Left colon (tissue), 2 donors: ENCODE data around the gene SLCO2A1. TPM values are rescaled to one million over a fixed set of nuclear protein-coding genes. Genes with fewer than 3 reads are reported as not detected.

Source experiments
- ATAC-seq: fragments of 200-7000 bp; cut with Tn5 transposase; one replicate; pipeline ENCODE4 v1.9.1; 2020; ENCODE audit warnings: mild to moderate bottlenecking, moderate library complexity
- DNase-seq, 2 donors: peaks; one replicate each; pipeline ENCODE4 v3.0.0-alpha.2; 2020
- intact Hi-C, 2 donors: fragments of 100-400 bp; cut with DNase I in 1 of 2; cut with micrococcal nuclease in 1 of 2; formaldehyde crosslinking; loops; one replicate each; pipeline versions ENCODE4 v1.11.2 to v1.14.0; 2022; cut with DNase I, micrococcal nuclease
- total RNA-seq, 2 donors: library from RNA; stranded (reverse); fragmentation: NEBNext Ultra II Directional; extraction: Animal tissue kit (Norgen Biotek cat#: 25700); gene quantifications; one replicate each; pipeline ENCODE4 v1.2.1, GENCODE V29; 2021
- donor health status: DM: no; HTN: no; CAD: no.
- donor health status: DM: yes; HTN: yes; CAD: no.

The SLCO2A1 gene
- total RNA-seq, 2 donors from 2014 or later, result 50.6 to 57.7 TPM

DNA sequence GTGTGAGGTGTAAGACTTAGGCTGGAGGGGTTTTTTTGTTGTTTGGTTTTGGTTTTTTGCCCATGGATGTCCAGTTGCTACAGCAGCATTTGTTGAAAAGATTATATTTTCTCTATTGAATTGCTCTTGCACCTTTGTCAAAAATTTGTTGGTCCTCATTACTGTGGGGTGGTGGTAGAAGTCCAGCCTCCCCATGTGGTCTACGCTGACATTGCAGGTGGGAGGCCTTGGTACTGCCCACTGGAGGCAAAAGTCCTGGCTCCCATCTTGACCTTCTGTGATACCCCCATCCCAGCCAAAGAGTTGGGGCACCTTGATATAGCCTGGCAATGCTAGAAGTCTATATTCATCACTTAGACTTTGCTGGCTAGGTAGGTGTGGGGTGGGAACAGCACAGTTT lies 128.6 kb downstream of the SLCO2A1 start:
- DNase-seq (no peak), ATAC-seq (no peak)
- intact Hi-C loops, result no loop called here

DNA sequence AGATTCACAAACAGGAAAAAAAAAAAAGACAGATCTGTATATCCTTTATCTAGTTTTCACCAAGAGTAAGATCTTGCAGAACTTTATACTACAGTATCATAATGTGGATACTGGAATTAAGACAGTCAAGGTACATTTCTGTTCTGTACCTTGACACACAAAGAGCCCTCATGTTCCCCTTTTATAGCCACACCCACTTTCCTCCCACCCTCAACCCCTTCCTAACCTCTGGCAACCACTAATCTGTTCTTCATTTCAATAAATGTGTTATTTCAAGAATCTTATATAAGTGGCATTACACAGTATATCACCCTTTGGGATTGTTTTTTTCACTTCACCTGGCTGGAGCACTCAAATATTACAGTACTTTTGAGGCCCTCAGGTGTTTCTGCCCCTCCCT lies 130.4 kb downstream of the SLCO2A1 start:
- no peak for ATAC-seq
- no peak for DNase-seq
- intact Hi-C loops, result no loop called here

GRCh38 chr3:133897547-133897946 lies 132.2 kb downstream of the SLCO2A1 start:
- no peak for DNase-seq
- intact Hi-C loops, result no loop called here
- no peak for ATAC-seq

- intact Hi-C loops, result no loop called here
- DNase-seq (no peak), ATAC-seq (peak; percentile 44)
These were observed 133.5 kb downstream of the SLCO2A1 start for GRCh38 chr3:133896002-133896761.

DNA sequence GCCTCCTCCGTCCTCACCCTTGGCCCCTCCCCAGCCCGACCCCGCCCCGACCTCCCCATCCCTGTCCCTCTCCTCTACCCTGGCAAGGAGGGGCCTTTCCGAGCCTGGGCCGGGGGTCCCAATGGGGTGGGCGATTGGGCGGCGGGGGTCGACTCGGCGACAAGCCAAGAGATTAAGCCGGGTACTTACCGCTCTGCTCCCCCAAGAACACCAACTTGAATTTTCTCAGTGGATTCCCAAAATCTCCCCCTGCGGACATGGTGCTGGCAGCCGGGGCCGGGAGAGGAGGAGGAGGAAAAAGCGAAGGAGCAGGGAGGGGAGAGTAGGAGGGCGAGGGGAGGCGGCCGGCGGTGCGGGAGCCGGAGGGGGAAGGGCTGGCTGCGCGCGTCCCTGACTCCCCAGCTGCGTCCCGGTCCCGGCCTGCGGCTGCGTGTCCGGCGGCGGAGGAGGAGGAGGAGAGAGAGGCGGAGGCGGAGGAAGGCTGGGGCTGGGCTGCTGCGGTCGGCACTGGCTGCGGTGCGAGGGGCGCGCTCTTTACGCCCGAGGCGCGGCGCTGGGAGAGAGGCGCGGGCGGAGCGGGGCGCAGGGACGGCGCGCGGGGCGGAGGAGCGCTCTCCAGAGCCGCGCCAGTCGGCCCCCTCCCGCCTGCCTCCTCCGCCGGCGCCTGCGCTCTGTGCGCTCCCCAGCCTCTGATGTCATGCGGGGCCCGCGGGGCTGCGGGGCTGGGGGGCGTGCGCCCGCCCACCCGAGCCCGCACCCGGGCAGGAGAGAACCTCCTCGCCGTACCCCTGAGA lies 134.3 kb downstream of the SLCO2A1 start, which contains the start of gene RAB6B:
TSS of gene RAB6B (minus strand) at position 675 of the 794 bp plus-strand sequence. CDS start at position 259, 416 bp downstream.
- peak in 1 of 2 donors; percentile 20 for DNase-seq
- intact Hi-C loops, result no loop called here
- peak; percentile 67 for ATAC-seq

GRCh38 chr3:133894353-133895207 lies 135.1 kb downstream of the SLCO2A1 start:
- DNase-seq, result no peak

GRCh38 chr3:133893683-133894352 lies 135.9 kb downstream of the SLCO2A1 start:
- intact Hi-C loops, result no loop called here
- ATAC-seq (no peak), DNase-seq (no peak)

More at GRCh38 chr3:133894353-133895207, 135.1 kb downstream of the SLCO2A1 start:
- peak; percentile 55 for ATAC-seq
- intact Hi-C loops, result no loop called here

GRCh38 chr3:133892541-133893231 lies 137.0 kb downstream of the SLCO2A1 start:
- intact Hi-C loops, result no loop called here
- DNase-seq (no peak), ATAC-seq (no peak)

- ATAC-seq (no peak), DNase-seq (no peak)
- intact Hi-C loops, result no loop called here
These were observed 137.9 kb downstream of the SLCO2A1 start for GRCh38 chr3:133891662-133892378.

GRCh38 chr3:133890972-133891644 lies 138.6 kb downstream of the SLCO2A1 start:
- intact Hi-C loops, result no loop called here
- DNase-seq, result no peak
- ATAC-seq, result no peak

- no peak for ATAC-seq
- DNase-seq, result no peak
- intact Hi-C loops, result no loop called here
These were observed 139.7 kb downstream of the SLCO2A1 start for GRCh38 chr3:133890037-133890436.

- intact Hi-C loops, result no loop called here
- DNase-seq (no peak), ATAC-seq (no peak)
These were observed 140.9 kb downstream of the SLCO2A1 start for GRCh38 chr3:133888726-133889340.

- no peak for DNase-seq
- ATAC-seq, result peak; percentile 61
- intact Hi-C loops, result no loop called here
These were observed 141.7 kb downstream of the SLCO2A1 start for GRCh38 chr3:133887803-133888703.

- ATAC-seq (no peak), DNase-seq (no peak)
- intact Hi-C loops, result no loop called here
These were observed 142.5 kb downstream of the SLCO2A1 start for GRCh38 chr3:133887074-133887802.
